IPS-20b (cell line): Measurements from ENCODE around the gene CYP24A1.
"Not testable (repeated sequence)": the region's sequence is repeated elsewhere in the genome, so short reads cannot be mapped to it uniquely, and the experiment has no call there.

ENCODE experiments used
- H3K27ac ChIP-seq: one replicate; pipeline ENCODE4 v1.5.1; 2013; ENCODE audit warnings: low read length
- H3K27me3 ChIP-seq: 2 replicates; pipeline ENCODE4 v1.6.1; 2013; ENCODE audit warnings: mild to moderate bottlenecking, low read length, inconsistent platforms; ENCODE audit not compliant: insufficient read depth
- H3K36me3 ChIP-seq: 2 replicates; pipeline ENCODE4 v1.6.1; 2013; ENCODE audit warnings: low read depth, mild to moderate bottlenecking, inconsistent platforms, low read length, moderate library complexity; ENCODE audit not compliant: insufficient read depth
- H3K4me1 ChIP-seq: 2 replicates; pipeline ENCODE4 v1.6.1; 2013; ENCODE audit warnings: mild to moderate bottlenecking, control low read depth, inconsistent platforms, low read length, moderate library complexity; ENCODE audit not compliant: insufficient read depth
- H3K4me3 ChIP-seq: 2 replicates; pipeline ENCODE4 v1.5.1; 2013; ENCODE audit warnings: mild to moderate bottlenecking, low read length, inconsistent platforms
- H3K9ac ChIP-seq: 2 replicates; pipeline ENCODE4 v1.6.1; 2013; ENCODE audit warnings: low read depth, mild to moderate bottlenecking, inconsistent platforms, low read length, moderate library complexity
- H3K9me3 ChIP-seq: 2 replicates; pipeline ENCODE4 v1.6.1; 2013; ENCODE audit warnings: mild to moderate bottlenecking, low read depth, low read length, inconsistent platforms; ENCODE audit not compliant: insufficient read depth

The CYP24A1 gene

DNA sequence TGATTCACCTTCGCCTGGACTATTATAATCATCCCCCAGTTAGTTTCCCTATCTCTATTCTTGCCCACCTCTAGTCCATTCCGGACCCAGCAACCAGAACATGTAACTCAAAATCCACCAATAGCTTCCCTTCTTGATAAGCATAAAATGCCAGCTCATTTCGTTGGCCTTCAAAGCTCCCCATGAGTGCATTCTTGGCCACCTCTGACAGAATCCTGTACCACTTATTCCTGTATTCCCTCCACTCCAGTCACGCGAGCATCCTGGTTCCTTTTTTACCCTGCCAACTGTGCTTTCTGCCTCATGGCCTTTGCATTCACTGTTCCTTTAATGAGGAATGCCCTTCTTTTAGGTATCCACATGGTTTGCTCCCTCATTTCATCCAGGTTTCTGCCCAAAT lies 36.7 kb downstream of the CYP24A1 start:
- Histone ChIP-seq H3K36me3 (no peaks in the 10 kb centered on the region), H3K9me3 (peaks cover 11% of the 10 kb centered on the region; the same call in 1 of the 2 replicates), H3K9ac (no peak overlapping the region), H3K4me3 (no peak overlapping the region), H3K27ac (no peak overlapping the region), H3K27me3 (no peaks in the 10 kb centered on the region), H3K4me1 (peaks cover 3% of the 10 kb centered on the region; the same call in 1 of the 2 replicates)

DNA sequence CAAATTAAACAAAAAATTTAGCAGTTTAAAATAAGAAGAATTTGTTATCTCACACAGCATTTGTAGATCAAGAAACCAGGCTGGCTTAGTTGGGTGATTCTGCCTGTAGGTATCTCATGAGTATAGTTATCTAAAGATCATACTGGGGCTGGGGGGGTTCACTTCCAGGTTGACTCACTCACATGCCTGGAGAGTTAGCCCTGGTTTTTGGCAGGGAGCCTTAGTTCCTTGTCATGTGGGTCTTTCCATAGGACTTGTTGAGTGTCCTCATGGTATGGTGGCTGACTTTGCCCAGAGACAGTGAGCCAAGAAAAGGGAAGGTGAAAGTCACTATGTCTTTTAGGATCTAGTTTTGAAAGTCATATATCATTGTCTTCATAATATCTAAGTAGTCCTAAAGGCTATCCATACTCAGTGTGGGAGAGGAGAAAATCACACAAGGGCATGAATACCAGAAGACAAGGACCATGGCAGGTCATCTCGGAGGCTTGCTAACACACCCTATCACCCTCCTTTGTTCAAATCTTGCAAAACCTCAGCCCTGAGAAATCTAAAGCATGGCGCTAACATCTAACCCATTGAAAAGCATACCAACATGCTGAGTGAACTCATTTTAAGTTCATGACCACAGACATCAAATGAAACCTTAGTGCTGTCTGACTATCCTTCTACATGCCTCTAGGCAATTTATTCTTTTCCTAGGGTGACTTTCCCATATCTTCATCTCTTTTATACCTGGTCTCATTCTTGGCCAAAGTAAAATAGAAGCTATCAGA lies 39.2 kb downstream of the CYP24A1 start:
- H3K27me3 ChIP-seq, result no peaks in the 10 kb centered on the region
- no peak overlapping the region for H3K27ac ChIP-seq
- no peaks in the 10 kb centered on the region for H3K36me3 ChIP-seq
- peaks cover 5% of the 10 kb centered on the region; the same call in 1 of the 2 replicates for H3K4me1 ChIP-seq
- no peak overlapping the region for H3K9ac ChIP-seq
- H3K4me3 ChIP-seq, result no peak overlapping the region
- no peaks in the 10 kb centered on the region for H3K9me3 ChIP-seq

DNA sequence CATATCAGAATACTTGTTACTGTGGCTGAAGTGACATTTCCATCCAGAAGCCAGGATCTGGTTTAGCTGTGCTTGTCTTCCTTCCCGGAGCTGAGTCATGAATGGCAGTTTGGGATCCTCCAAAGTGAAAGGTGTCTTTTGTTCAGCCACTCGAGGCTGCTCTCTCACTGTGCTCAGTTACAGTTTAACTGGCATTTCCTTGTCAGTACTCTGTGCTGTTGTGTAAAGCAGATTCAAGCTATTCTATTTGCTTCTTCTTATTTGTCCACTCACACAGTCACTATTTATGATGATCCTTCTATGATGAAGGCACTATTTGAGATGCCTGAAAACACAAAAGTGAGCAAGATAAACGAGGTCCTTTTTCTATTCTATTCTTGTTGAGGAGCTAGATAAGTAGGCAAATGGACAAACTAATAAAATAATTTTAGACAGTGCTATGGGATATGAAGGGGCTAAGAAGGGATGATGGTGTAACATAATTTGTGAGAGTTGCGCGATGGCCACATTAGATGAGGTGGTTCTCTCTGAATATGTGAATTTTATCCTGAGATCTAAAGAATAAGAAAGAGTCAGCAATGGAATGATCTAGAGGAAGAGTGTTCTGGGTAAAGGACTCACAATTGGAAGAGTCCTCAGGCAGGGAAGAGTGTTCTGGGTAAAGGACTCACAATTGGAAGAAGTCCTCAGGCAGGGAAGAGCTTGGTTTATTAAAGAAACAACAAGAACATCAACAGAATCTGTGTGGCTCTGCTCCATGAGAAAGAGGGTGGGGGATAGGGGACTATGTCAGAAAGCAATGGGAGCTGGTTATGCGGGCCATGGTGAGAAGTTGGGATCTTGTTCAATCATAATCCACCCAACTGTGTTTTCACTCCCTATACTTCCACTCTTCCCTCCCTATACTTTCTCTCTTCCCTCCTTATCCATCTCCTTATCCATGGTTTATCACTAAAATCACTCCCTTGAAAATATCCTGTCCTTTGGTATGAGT lies 40.1 kb downstream of the CYP24A1 start:
- Histone ChIP-seq H3K9me3 (no peaks in the 10 kb centered on the region), H3K27me3 (no peaks in the 10 kb centered on the region), H3K4me3 (no peak overlapping the region), H3K4me1 (peaks cover 5% of the 10 kb centered on the region; the same call in 1 of the 2 replicates), H3K9ac (no peak overlapping the region), H3K27ac (no peak overlapping the region), H3K36me3 (no peaks in the 10 kb centered on the region)

GRCh38 chr20:54132612-54133433 lies 41.0 kb downstream of the CYP24A1 start:
- Histone ChIP-seq H3K27me3 (no peaks in the 10 kb centered on the region), H3K36me3 (no peaks in the 10 kb centered on the region), H3K27ac (no peak overlapping the region), H3K9ac (no peak overlapping the region), H3K4me3 (no peak overlapping the region), H3K9me3 (no peaks in the 10 kb centered on the region), H3K4me1 (peaks cover 5% of the 10 kb centered on the region; the same call in 1 of the 2 replicates)

GRCh38 chr20:54131675-54132611 lies 41.8 kb downstream of the CYP24A1 start:
- H3K4me3 ChIP-seq, result no peak overlapping the region
- H3K27ac ChIP-seq, result no peak overlapping the region
- H3K9ac ChIP-seq, result no peak overlapping the region
- H3K9me3 ChIP-seq, result no peaks in the 10 kb centered on the region
- no peaks in the 10 kb centered on the region for H3K27me3 ChIP-seq
- peaks cover 5% of the 10 kb centered on the region; the same call in 1 of the 2 replicates for H3K4me1 ChIP-seq
- H3K36me3 ChIP-seq, result no peaks in the 10 kb centered on the region

GRCh38 chr20:54131125-54131524 lies 42.7 kb downstream of the CYP24A1 start:
- H3K27ac ChIP-seq, H3K27me3 ChIP-seq, H3K4me1 ChIP-seq: not testable (repeated sequence)

DNA sequence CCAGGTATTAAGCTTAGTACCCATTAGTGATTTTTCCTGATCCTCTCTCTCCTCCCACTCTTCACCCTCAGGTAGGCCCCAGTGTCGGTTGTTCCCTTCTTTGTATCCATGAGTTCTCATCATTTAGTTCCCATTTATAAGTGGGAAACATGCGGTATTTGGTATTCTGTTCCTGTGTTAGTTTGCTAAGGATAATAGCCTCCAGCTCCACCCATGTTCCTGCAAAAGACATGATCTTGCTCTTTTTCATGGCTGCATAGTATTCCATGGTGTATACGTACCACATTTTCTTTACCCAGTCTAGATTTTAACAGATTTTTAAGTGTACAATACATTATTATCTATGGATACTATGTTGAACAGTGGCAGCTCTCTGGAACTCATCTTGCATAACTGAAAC lies 44.4 kb downstream of the CYP24A1 start:
- Histone ChIP-seq H3K4me3 (no peak overlapping the region), H3K4me1 (peaks cover 5% of the 10 kb centered on the region; the same call in 1 of the 2 replicates), H3K9me3 (no peaks in the 10 kb centered on the region), H3K36me3 (no peaks in the 10 kb centered on the region), H3K9ac (no peak overlapping the region), H3K27ac (no peak overlapping the region), H3K27me3 (no peaks in the 10 kb centered on the region)

More at GRCh38 chr20:54131125-54131524, 42.7 kb downstream of the CYP24A1 start:
- not testable (repeated sequence) for H3K4me3 ChIP-seq, H3K9ac ChIP-seq, H3K9me3 ChIP-seq, H3K36me3 ChIP-seq

- no peak overlapping the region for H3K4me3 ChIP-seq
- H3K27ac ChIP-seq, result no peak overlapping the region
- H3K36me3 ChIP-seq, result no peaks in the 10 kb centered on the region
- no peaks in the 10 kb centered on the region for H3K9me3 ChIP-seq
- no peaks in the 10 kb centered on the region for H3K27me3 ChIP-seq
- peaks cover 11% of the 10 kb centered on the region; the same call in 1 of the 2 replicates for H3K4me1 ChIP-seq
- H3K9ac ChIP-seq, result no peak overlapping the region
Observed at GRCh38 chr20:54127855-54128574, 45.8 kb downstream of the CYP24A1 start.

GRCh38 chr20:54126806-54127655 lies 46.8 kb downstream of the CYP24A1 start:
- no peaks in the 10 kb centered on the region for H3K36me3 ChIP-seq
- no peaks in the 10 kb centered on the region for H3K27me3 ChIP-seq
- H3K27ac ChIP-seq, result no peak overlapping the region
- no peaks in the 10 kb centered on the region for H3K9me3 ChIP-seq
- peaks cover 7% of the 10 kb centered on the region; the same call in 1 of the 2 replicates for H3K4me1 ChIP-seq
- H3K4me3 ChIP-seq, result no peak overlapping the region
- no peak overlapping the region for H3K9ac ChIP-seq
